ENCODE data around the gene USP17L17.
"Not testable (repeated sequence)": the region's sequence is repeated elsewhere in the genome, so short reads cannot be mapped to it uniquely, and the experiment has no call there.

DNA sequence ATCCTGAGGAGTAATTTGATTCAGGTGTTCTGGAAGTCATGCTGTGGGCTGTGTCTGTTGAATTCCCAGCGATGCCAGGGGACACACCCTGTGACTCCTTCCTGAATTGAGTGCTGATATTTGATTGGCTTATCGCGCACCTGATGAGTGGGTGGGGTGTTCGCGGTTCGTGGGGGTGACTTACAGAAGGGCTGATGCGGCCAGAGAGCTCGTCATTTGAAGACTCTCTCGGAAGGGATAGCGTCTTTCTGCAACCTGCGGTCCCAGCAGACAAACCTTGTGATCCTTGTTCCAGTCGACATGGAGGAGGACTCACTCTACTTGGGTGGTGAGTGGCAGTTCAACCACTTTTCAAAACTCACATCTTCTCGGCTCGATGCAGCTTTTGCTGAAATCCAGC lies 19.1 kb upstream of the USP17L17 start, which contains the start of gene USP17L13:
- not testable (repeated sequence) for TF ChIP-seq POLR2A (IDR thresholded peaks at IDR 0.05; ENCODE audit: low read length); GATA1 (IDR thresholded peaks at IDR 0.05; ENCODE audit: low read depth, low read length)

All from erythroblast (primary cell).